GM10266 (cell line): ENCODE results near the gene TRAPPC5.

Experiments
- DNase-seq: peaks from one replicate; pipeline ENCODE4 v3.0.0; 2012; ENCODE audit errors: extremely low spot score
- CTCF ChIP-seq: IDR thresholded peaks from 2 replicates; pipeline ENCODE4 v1.5.1; 2012; ENCODE audit warnings: mild to moderate bottlenecking, low read depth; ENCODE audit not compliant: control insufficient read depth, insufficient read depth; ENCODE audit errors: missing control alignments

The TRAPPC5 gene

GRCh38 chr19:7730286-7731217 lies 49.9 kb downstream of the TRAPPC5 start:
- TF ChIP-seq CTCF: no peak
- no peak for DNase-seq

- no peak for DNase-seq
- TF ChIP-seq CTCF: no peak
These were observed 50.6 kb downstream of the TRAPPC5 start for GRCh38 chr19:7731218-7731595.

GRCh38 chr19:7731615-7732014 lies 51.0 kb downstream of the TRAPPC5 start:
- DNase-seq: no peak
- TF ChIP-seq CTCF: no peak

GRCh38 chr19:7732045-7732444 lies 51.4 kb downstream of the TRAPPC5 start, which contains the start of gene CLEC4G:
TSS of gene CLEC4G (minus strand) at chr19:7732110. CDS start at chr19:7732102, 8 bp downstream.
- TF ChIP-seq CTCF: no peak
- no peak for DNase-seq

GRCh38 chr19:7733376-7733775 lies 52.7 kb downstream of the TRAPPC5 start:
- no peak for TF ChIP-seq CTCF
- DNase-seq: no peak

GRCh38 chr19:7734220-7735203 lies 53.9 kb downstream of the TRAPPC5 start:
- TF ChIP-seq CTCF: no peak
- no peak for DNase-seq

- DNase-seq: no peak
- no peak for TF ChIP-seq CTCF
These were observed 55.5 kb downstream of the TRAPPC5 start for GRCh38 chr19:7736148-7736547.
